Measurements from ENCODE around the gene CACNA1B. TPM values are rescaled to one million over a fixed set of nuclear protein-coding genes. Genes with fewer than 3 reads are reported as not detected.

CACNA1B gene
- total and polyA plus RNA-seq, 8 donors = 0.03 to 2.2 (median 0.51) TPM; not detected in 2

GRCh38 chr9:138077898-138078540 lies 200.4 kb downstream of the CACNA1B start:
- peak in 1 of 2 donors; percentile 23 for DNase-seq
- H3K27me3 ChIP-seq = peaks cover 0 to 21% (median 2%) of the 10 kb centered on the region in 3 donors
- no peaks in the 10 kb centered on the region for H3K36me3 ChIP-seq
- intact Hi-C loops (cut with DNase I; ENCODE audit: low total_unique reads) = no loop called here
- peaks cover 0 to 2% (median 0%) of the 10 kb centered on the region in 4 donors for H3K9me3 ChIP-seq
- no peak overlapping the region for H3K27ac ChIP-seq
- H3K4me3 ChIP-seq = no peak overlapping the region
- H3K4me1 ChIP-seq = no peaks in the 10 kb centered on the region
- TF ChIP-seq EP300 (IDR thresholded peaks at IDR 0.05) (no peak), CTCF (IDR thresholded peaks at IDR 0.05) (no peak), POLR2AphosphoS5 (IDR thresholded peaks at IDR 0.05) (no peak)
- WGBS, 5 donors = 77 to 84% (median 83%) methylated on average over 11 to 13 of the region's 13 CpGs

GRCh38 chr9:138078846-138079245 lies 201.3 kb downstream of the CACNA1B start:
- DNase-seq = peak in 1 of 2 donors; percentile 13

GRCh38 chr9:138080979-138081378 lies 203.4 kb downstream of the CACNA1B start:
- Histone ChIP-seq H3K4me1 (no peaks in the 10 kb centered on the region), H3K4me3 (no peak overlapping the region), H3K36me3 (no peaks in the 10 kb centered on the region), H3K9me3 (peaks cover 0 to 25% (median 9%) of the 10 kb centered on the region in 4 donors), H3K27me3 (peaks cover 0 to 16% (median 4%) of the 10 kb centered on the region in 3 donors), H3K27ac (no peak overlapping the region)
- peak in 1 of 2 donors; percentile 18 for DNase-seq
- intact Hi-C loops (cut with DNase I; ENCODE audit: low total_unique reads) = no loop called here
- 73 to 84% (median 78%) methylated on average over 5 of the region's 5 CpGs for WGBS, 5 donors
- TF ChIP-seq POLR2A (IDR thresholded peaks at IDR 0.05) = no peak
- TF ChIP-seq EP300 (IDR thresholded peaks at IDR 0.05) = no peak
- no peak for TF ChIP-seq POLR2AphosphoS5 (IDR thresholded peaks at IDR 0.05)
- no peak for TF ChIP-seq CTCF (IDR thresholded peaks at IDR 0.05)

More at GRCh38 chr9:138078846-138079245, 201.3 kb downstream of the CACNA1B start:
- no peak overlapping the region for H3K27ac ChIP-seq
- no peaks in the 10 kb centered on the region for H3K36me3 ChIP-seq
- H3K4me1 ChIP-seq = no peaks in the 10 kb centered on the region
- intact Hi-C loops (cut with DNase I; ENCODE audit: low total_unique reads) = no loop called here
- H3K27me3 ChIP-seq = peaks cover 0 to 17% (median 4%) of the 10 kb centered on the region in 3 donors
- H3K4me3 ChIP-seq = no peak overlapping the region
- WGBS, 5 donors = 79 to 94% (median 92%) methylated on average over 9 of the region's 9 CpGs
- peaks cover 0 to 8% (median 0%) of the 10 kb centered on the region in 4 donors for H3K9me3 ChIP-seq
- TF ChIP-seq EP300 (IDR thresholded peaks at IDR 0.05) (no peak), POLR2AphosphoS5 (IDR thresholded peaks at IDR 0.05) (no peak), POLR2A (IDR thresholded peaks at IDR 0.05) (no peak), CTCF (IDR thresholded peaks at IDR 0.05) (no peak)

GRCh38 chr9:138082918-138083636 lies 205.5 kb downstream of the CACNA1B start:
- peaks cover 0 to 10% (median 4%) of the 10 kb centered on the region in 3 donors for H3K27me3 ChIP-seq
- peak in 1 of 2 donors; percentile 10 for DNase-seq
- no peaks in the 10 kb centered on the region for H3K4me1 ChIP-seq
- 70 to 76% (median 72%) methylated on average over 9 of the region's 9 CpGs; no CpG with 5 or more reads in 1 of the 5 donors for WGBS, 5 donors
- intact Hi-C loops (cut with DNase I; ENCODE audit: low total_unique reads) = no loop called here
- H3K36me3 ChIP-seq = no peaks in the 10 kb centered on the region
- TF ChIP-seq POLR2A (IDR thresholded peaks at IDR 0.05) (no peak), POLR2AphosphoS5 (IDR thresholded peaks at IDR 0.05) (no peak), CTCF (IDR thresholded peaks at IDR 0.05) (no peak), EP300 (IDR thresholded peaks at IDR 0.05) (no peak)
- no peak overlapping the region for H3K4me3 ChIP-seq
- H3K27ac ChIP-seq = no peak overlapping the region
- peaks cover 0 to 37% (median 15%) of the 10 kb centered on the region in 4 donors for H3K9me3 ChIP-seq
